ENCODE results near the gene ARHGAP18. TPM values are rescaled to one million over a fixed set of nuclear protein-coding genes. Genes with fewer than 3 reads are reported as not detected.

ARHGAP18 gene
- total and polyA plus RNA-seq, 2 of the 13 experiments (the other 11 are each of a cell fraction or from before 2014, with no cell fraction given), result 58.2 to 115 TPM

GRCh38 chr6:129646642-129647041 lies 63.3 kb downstream of the ARHGAP18 start:
- in situ Hi-C loops (cut with HindIII; ENCODE audit: extremely low pct_ligation_motif_present, low pct_unique_long_range_greater_than_20kb), result no loop called here
- ATAC-seq, result no peak
- Histone ChIP-seq H3K27me3 (ENCODE audit: control insufficient read depth in 1 of 2, insufficient read depth in 2 of 2, low read length in 2 of 2) (no peaks in the 10 kb centered on the region), H3K36me3 (replicated peaks in 1 of 2; ENCODE audit: control insufficient read depth in 1 of 2, insufficient read depth in 2 of 2, low read length in 2 of 2) (peaks cover 4 to 11% of the 10 kb centered on the region in 2 experiments; a peak in 4 of 5 replicates), H3K4me2 (ENCODE audit: low read depth, low read length) (no peak overlapping the region), H3K79me2 (ENCODE audit: insufficient read depth, low read length) (peaks cover 93% of the 10 kb centered on the region), H3K9me3 (ENCODE audit: low read length) (no peaks in the 10 kb centered on the region), H3K4me1 (ENCODE audit: insufficient read depth, low read length) (peaks cover 91% of the 10 kb centered on the region), H3K4me3 (replicated peaks in 1 of 3; ENCODE audit: insufficient read depth in 1 of 3, low read depth in 2 of 3, low read length in 3 of 3) (no peak overlapping the region), H3K9ac (ENCODE audit: insufficient read depth, low read depth, low read length) (no peak overlapping the region; the same call in 1 of the 2 replicates), H2AFZ (ENCODE audit: low read length) (no peak overlapping the region), H3K27ac (ENCODE audit: extremely low read length, insufficient read depth, low read length) (peak overlapping the region; percentile 68), H4K20me1 (ENCODE audit: insufficient read depth, low read length) (no peaks in the 10 kb centered on the region)
- TF ChIP-seq ZNF382 (CRISPR knock-in tag; IDR thresholded peaks at IDR 0.05; ENCODE audit: borderline replicate concordance), result no peak
- ChIA-PET POLR2A (no interaction called here), CTCF (ENCODE audit: low intra/inter-chr PET ratio, low total read pairs) (no interaction called here)
- intact Hi-C loops (cut with micrococcal nuclease; ENCODE audit: unreplicated experiment), result loop anchor here (5.0 kb wide), 1 partner anchor 36 kb away; no protein-coding TSS in a partner anchor
- BruUV-seq (replicated peaks), result no TSS peak
- no peak for DNase-seq (ENCODE audit: low spot score)
- WGBS (ENCODE audit: low lambda C conversion rate), result 92% methylated on average over 5 of the region's 5 CpGs
- FAIRE-seq, result no peak

- H3K36me3 ChIP-seq (replicated peaks in 1 of 2; ENCODE audit: control insufficient read depth in 1 of 2, insufficient read depth in 2 of 2, low read length in 2 of 2), result peaks cover 4 to 17% of the 10 kb centered on the region in 2 experiments
- H2AFZ ChIP-seq (ENCODE audit: low read length), result no peak overlapping the region
- H3K9ac ChIP-seq (ENCODE audit: insufficient read depth, low read depth, low read length), result 0 out of 2 replicates have a peak overlapping the region, but pooled peaks have one; percentile 1
- H3K4me2 ChIP-seq (ENCODE audit: low read depth, low read length), result no peak overlapping the region; the same call in 1 of the 2 replicates
- peak; percentile 22; the same call in 1 of the 3 replicates for ATAC-seq
- no peaks in the 10 kb centered on the region for H3K9me3 ChIP-seq (ENCODE audit: low read length)
- in situ Hi-C loops (cut with HindIII; ENCODE audit: extremely low pct_ligation_motif_present, low pct_unique_long_range_greater_than_20kb) (no loop called here), intact Hi-C loops (cut with micrococcal nuclease; ENCODE audit: unreplicated experiment) (loop anchor here (2.0 to 5.0 kb wide), 2 partner anchors 36 to 71 kb away; no protein-coding TSS in a partner anchor)
- no peaks in the 10 kb centered on the region for H3K27me3 ChIP-seq (ENCODE audit: control insufficient read depth in 1 of 2, insufficient read depth in 2 of 2, low read length in 2 of 2)
- H4K20me1 ChIP-seq (ENCODE audit: insufficient read depth, low read length), result no peaks in the 10 kb centered on the region
- ChIA-PET POLR2A (interaction anchor here (0.5 to 2.0 kb wide), 4 partner anchors 30 to 64 kb away, joined by 3 to 11 read pairs (median 3); partner anchors contain the start of gene ARHGAP18), CTCF (ENCODE audit: low intra/inter-chr PET ratio, low total read pairs) (no interaction called here)
- WGBS (ENCODE audit: low lambda C conversion rate), result 86% methylated on average over 3 of the region's 3 CpGs
- no peak for FAIRE-seq
- H3K79me2 ChIP-seq (ENCODE audit: insufficient read depth, low read length), result peaks cover 93% of the 10 kb centered on the region
- peak; percentile 58 for DNase-seq (ENCODE audit: low spot score)
- peak overlapping the region; percentile 68 for H3K27ac ChIP-seq (ENCODE audit: extremely low read length, insufficient read depth, low read length)
- BruUV-seq (replicated peaks), result no TSS peak
- H3K4me3 ChIP-seq (replicated peaks in 1 of 3; ENCODE audit: insufficient read depth in 1 of 3, low read depth in 2 of 3, low read length in 3 of 3), result no peak overlapping the region
- peaks cover 91% of the 10 kb centered on the region for H3K4me1 ChIP-seq (ENCODE audit: insufficient read depth, low read length)
- TF ChIP-seq ATF4 (CRISPR knock-in tag; IDR thresholded peaks at IDR 0.05), result peak in 1 of 2 experiments; percentile 41; a peak in 1 of 4 replicates
- TF ChIP-seq NFYC (CRISPR knock-in tag; IDR thresholded peaks at IDR 0.05), result no peak
- TF ChIP-seq ZNF280D (CRISPR knock-in tag; IDR thresholded peaks at IDR 0.05), result no peak
- no peak for TF ChIP-seq ZNF33B (CRISPR knock-in tag; IDR thresholded peaks at IDR 0.05)
- TF ChIP-seq ZZZ3 (CRISPR knock-in tag; IDR thresholded peaks at IDR 0.05; ENCODE audit: borderline replicate concordance), result no peak
- no peak for TF ChIP-seq NCOR1 (IDR thresholded peaks at IDR 0.05; ENCODE audit: borderline replicate concordance, low read length)
- TF ChIP-seq MAF1 (CRISPR knock-in tag; IDR thresholded peaks at IDR 0.05; ENCODE audit: borderline replicate concordance), result no peak
- TF ChIP-seq THAP9 (CRISPR knock-in tag; IDR thresholded peaks at IDR 0.05; ENCODE audit: borderline replicate concordance), result no peak
Observed at GRCh38 chr6:129645830-129646579, 64.0 kb downstream of the ARHGAP18 start.
